GM12878 (cell line): ENCODE measurements around the gene ENTREP3. TPM values are rescaled to one million over a fixed set of nuclear protein-coding genes. Genes with fewer than 3 reads are reported as not detected.

Experiments used
- ATAC-seq: fragments of 200-7000 bp; cut with Tn5 transposase; 3 replicates; pipeline ENCODE4 v1.9.1; 2020; ENCODE audit warnings: mild to moderate bottlenecking, moderate library complexity
- BruUV-seq: library from RNA; stranded (reverse); fragments of 400-500 nt; replicated peaks from 2 replicates; lab custom pipeline; 2021; lab: Mats Ljungman, UMichigan
- CTCF ChIA-PET: fragments of 300-600 bp; sonication (Branson Sonifier 250); formaldehyde crosslinking; extraction: SDS; loops from one replicate; lab custom pipeline; 2021; ENCODE audit warnings: inconsistent platforms; lab: Yijun Ruan, JAX
- POLR2A ChIA-PET: fragments of 350-600 bp; formaldehyde crosslinking; extraction: SDS; loops from one replicate; lab custom pipeline; 2021; ENCODE audit warnings: inconsistent platforms; lab: Charles Lee
- RAD21 ChIA-PET: fragments of 300-600 bp; sonication (Branson Sonifier 250); formaldehyde crosslinking; loops from one replicate; lab custom pipeline; 2023; ENCODE audit warnings: antibody characterized with exemption; ENCODE audit not compliant: unreplicated experiment; lab: Charles Lee
- SMC1A ChIA-PET: fragments of 300-600 bp; sonication (Branson Sonifier 250); formaldehyde crosslinking; loops from one replicate; lab custom pipeline; 2023; ENCODE audit not compliant: unreplicated experiment, uncharacterized antibody; lab: Charles Lee
- DNase-seq: peaks from one replicate; pipeline ENCODE4 v3.0.0-alpha.2; 2011; ENCODE audit warnings: low read depth, low spot score
- FAIRE-seq: peaks from 3 replicates; lab custom pipeline; 2011; peaks lifted over from hg19 to GRCh38; lab: Jason Lieb, UNC
- H2AFZ ChIP-seq: 2 replicates; pipeline ENCODE4 v1.6.0; 2011; ENCODE audit warnings: low read depth, low read length, control low read depth; ENCODE audit not compliant: control insufficient read depth
- H3K27ac ChIP-seq: 2 replicates; pipeline ENCODE4 v1.5.1; 2011; ENCODE audit warnings: control low read depth; ENCODE audit not compliant: control insufficient read depth, insufficient read depth
- H3K27me3 ChIP-seq, 2 experiments: replicated peaks in 1 of 2; 2 replicates each; pipeline versions ENCODE4 v1.6.0 to v1.6.1; 2011; ENCODE audit warnings: low read length in 1 of 2; ENCODE audit not compliant: control insufficient read depth in 2 of 2, insufficient read depth in 2 of 2
- H3K36me3 ChIP-seq, 2 experiments: 2 replicates each; pipeline ENCODE4 v1.5.1; 2011; ENCODE audit warnings: low read length in 1 of 2; ENCODE audit not compliant: control insufficient read depth in 2 of 2, insufficient read depth in 2 of 2
- H3K4me1 ChIP-seq: 2 replicates; pipeline ENCODE4 v1.6.1; 2011; ENCODE audit warnings: mild to moderate bottlenecking, low read length, moderate library complexity, mixed read lengths; ENCODE audit not compliant: control insufficient read depth, insufficient read depth
- H3K4me2 ChIP-seq: 2 replicates; pipeline ENCODE4 v1.6.0; 2011; ENCODE audit warnings: control low read depth; ENCODE audit not compliant: control insufficient read depth, insufficient read depth
- H3K4me3 ChIP-seq: fragments of 200-600 bp; sonication (generic); 2 replicates; pipeline ENCODE4 v1.5.1; 2016
- H3K79me2 ChIP-seq: 2 replicates; pipeline ENCODE4 v1.6.0; 2011; ENCODE audit warnings: low read length; ENCODE audit not compliant: control insufficient read depth, insufficient read depth
- H3K9ac ChIP-seq: 2 replicates; pipeline ENCODE4 v1.8.0; 2011; ENCODE audit warnings: low read length, control low read depth, mixed read lengths; ENCODE audit not compliant: control insufficient read depth, insufficient read depth
- H3K9me3 ChIP-seq: replicated peaks from 3 replicates; pipeline ENCODE4 v1.5.1; 2011; ENCODE audit warnings: mild to moderate bottlenecking, low read length; ENCODE audit not compliant: control insufficient read depth, insufficient read depth
- H4K20me1 ChIP-seq: 2 replicates; pipeline ENCODE4 v1.6.0; 2011; ENCODE audit not compliant: control insufficient read depth, insufficient read depth
- ATF7 ChIP-seq: fragments of 450-650 bp; IDR thresholded peaks from 2 replicates; pipeline ENCODE4 v1.6.1; 2016; ENCODE audit warnings: low read depth, mild to moderate bottlenecking
- BCL11A ChIP-seq: IDR thresholded peaks from 2 replicates; pipeline ENCODE4 v1.6.1; 2011; ENCODE audit warnings: low read depth, low read length
- CBX5 ChIP-seq: sonication (generic); IDR thresholded peaks from 2 replicates; pipeline ENCODE4 v1.6.1; 2016; ENCODE audit warnings: low read depth, moderate library complexity, mild to moderate bottlenecking, inconsistent platforms
- EZH2 ChIP-seq: IDR thresholded peaks from 2 replicates; pipeline ENCODE4 v1.6.1; 2012; ENCODE audit warnings: low read depth, mild to moderate bottlenecking, control low read depth, inconsistent platforms, low read length, borderline replicate concordance; ENCODE audit not compliant: control insufficient read depth
- FOXM1 ChIP-seq: IDR thresholded peaks from 2 replicates; pipeline ENCODE4 v1.6.1; 2012; ENCODE audit warnings: low read depth, mild to moderate bottlenecking, inconsistent platforms, low read length, moderate library complexity
- HDAC2 ChIP-seq: fragments of 200-600 bp; sonication (generic); IDR thresholded peaks from 2 replicates; pipeline ENCODE4 v1.6.1; 2017
- PAX8 ChIP-seq: fragments of 450-650 bp; IDR thresholded peaks from 2 replicates; pipeline ENCODE4 v1.6.1; 2017; ENCODE audit warnings: mild to moderate bottlenecking, moderate library complexity
- POLR2A ChIP-seq: IDR thresholded peaks from 2 replicates; pipeline ENCODE4 v1.6.1; 2011; ENCODE audit warnings: low read depth, mild to moderate bottlenecking, low read length
- POLR2AphosphoS5 ChIP-seq: IDR thresholded peaks from 2 replicates; pipeline ENCODE4 v1.6.1; 2011; ENCODE audit warnings: mild to moderate bottlenecking, low read length, inconsistent platforms
- RFX5 ChIP-seq: IDR thresholded peaks from 2 replicates; pipeline ENCODE4 v1.6.1; 2011; ENCODE audit warnings: low read depth, low read length, improper control_type of control experiment
- SIX5 ChIP-seq: IDR thresholded peaks from 2 replicates; pipeline ENCODE4 v1.6.1; 2011; ENCODE audit warnings: mild to moderate bottlenecking, low read depth, low read length, moderate library complexity; ENCODE audit not compliant: severe bottlenecking
- SMAD5 ChIP-seq: IDR thresholded peaks from 2 replicates; pipeline ENCODE4 v1.6.1; 2016; ENCODE audit warnings: antibody characterized with exemption, low read depth
- SMC3 ChIP-seq: IDR thresholded peaks from 2 replicates; pipeline ENCODE4 v1.6.1; 2011; ENCODE audit warnings: low read length, improper control_type of control experiment, borderline replicate concordance
- TARDBP ChIP-seq: IDR thresholded peaks from 2 replicates; pipeline ENCODE4 v1.6.1; 2016; ENCODE audit warnings: borderline replicate concordance
- TCF3 ChIP-seq: IDR thresholded peaks from 2 replicates; pipeline ENCODE4 v1.6.1; 2012; ENCODE audit warnings: low read depth, mild to moderate bottlenecking, low read length, borderline replicate concordance; ENCODE audit not compliant: insufficient read depth
- YY1 ChIP-seq: IDR thresholded peaks from 2 replicates; pipeline ENCODE4 v1.6.1; 2011; ENCODE audit warnings: low read depth, mild to moderate bottlenecking, low read length
- ZNF274 ChIP-seq: IDR thresholded peaks from one replicate; pipeline ENCODE4 v1.8.0; 2011; ENCODE audit not compliant: insufficient read length, insufficient read depth
- ZNF622 ChIP-seq: fragments of 450-650 bp; IDR thresholded peaks from 2 replicates; pipeline ENCODE4 v1.6.1; 2017; ENCODE audit warnings: mild to moderate bottlenecking, inconsistent platforms
- WGBS: methylation state at CpG from one replicate; pipeline ENCODE4 v1.1.6; 2016; ENCODE audit warnings: low lambda C conversion rate; ENCODE audit not compliant: insufficient replicate concordance, insufficient coverage; ENCODE audit errors: missing lambda C conversion rate; 5-methylcytosine and 5-hydroxymethylcytosine counted together
- in situ Hi-C: fragments of 300-500 bp; cut with MboI; formaldehyde crosslinking; loops from 9 replicates; pipeline ENCODE4 v1.14.3; 2018; ENCODE audit warnings: mixed read lengths
- intact Hi-C: fragments of 100-400 bp; cut with micrococcal nuclease; formaldehyde crosslinking; loops from one replicate; pipeline ENCODE4 v1.14.2; 2022; ENCODE audit not compliant: unreplicated experiment
- polyA plus RNA-seq, 11 experiments: library from polyadenylated mRNA; depleted of rRNA in 4 of 11; unstranded in 6 of 11; stranded (reverse) in 5 of 11; fragments of >200 nt; fragmentation: Nextera tagmentation in 4 of 11; fragmentation: Illumina TruSeq in 1 of 11; extraction: Ambion mirVana in 4 of 11; extraction: Trizol in 1 of 11; gene quantifications; 1 replicate in 1 of 11; 2 replicates in 10 of 11; pipeline versions ENCODE4 v1.2.1 to v1.2.3, GENCODE V29; 2011 to 2016; ENCODE audit warnings: inconsistent platforms in 2 of 11, missing spikeins in 2 of 11, low read depth in 1 of 11
- total RNA-seq, 4 experiments: library from RNA; depleted of rRNA in 3 of 4; stranded (reverse); fragments of >200 nt in 3 of 4; fragmentation: Illumina TruSeq in 1 of 4; extraction: Trizol in 1 of 4; gene quantifications; 2 replicates each; pipeline versions ENCODE4 v1.2.1 to v1.2.3, GENCODE V29; 2013 to 2021
- TF ChIP-seq, protein P1 (sequence below): fragments of 450-650 bp; IDR thresholded peaks from 2 replicates; pipeline ENCODE4 v1.6.1; 2017; ENCODE audit warnings: mild to moderate bottlenecking, moderate library complexity

ENTREP3 gene
- total and polyA plus RNA-seq, 10 of the 15 experiments (the other 5 are each of a cell fraction or from before 2014, with no cell fraction given), result 1.7 to 31.8 (median 3.9) TPM

DNA sequence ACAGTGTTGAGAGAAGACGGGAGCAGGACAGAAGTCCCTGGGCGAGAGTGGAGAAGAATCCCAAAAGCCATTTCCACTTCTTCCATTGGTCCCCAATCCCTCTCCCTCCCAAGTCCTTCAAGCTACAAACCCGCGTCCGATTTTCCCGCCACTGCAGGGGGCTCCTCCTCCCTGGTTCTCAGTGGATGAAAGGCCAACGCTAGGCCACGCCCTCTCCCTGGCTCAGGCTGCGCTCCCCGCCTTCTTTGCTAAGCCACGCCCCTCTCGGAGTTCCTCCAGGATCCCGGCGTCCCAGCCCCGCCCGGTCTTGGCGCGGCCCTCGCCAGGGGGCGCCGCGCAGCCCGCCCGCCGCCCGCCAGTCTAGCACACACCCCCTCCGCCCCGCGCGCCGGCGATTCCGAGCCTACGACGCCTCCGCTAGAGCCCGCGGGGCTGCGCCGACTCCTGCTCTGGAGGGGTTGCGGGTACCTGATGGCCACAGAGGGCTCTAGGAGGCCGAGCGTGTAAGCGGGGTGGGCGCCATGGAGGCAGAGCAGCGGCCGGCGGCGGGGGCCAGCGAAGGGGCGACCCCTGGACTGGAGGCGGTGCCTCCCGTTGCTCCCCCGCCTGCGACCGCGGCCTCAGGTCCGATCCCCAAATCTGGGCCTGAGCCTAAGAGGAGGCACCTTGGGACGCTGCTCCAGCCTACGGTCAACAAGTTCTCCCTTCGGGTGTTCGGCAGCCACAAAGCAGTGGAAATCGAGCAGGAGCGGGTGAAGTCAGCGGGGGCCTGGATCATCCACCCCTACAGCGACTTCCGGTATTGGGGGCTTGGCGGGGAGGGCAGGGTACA, 22.0 kb upstream of the ENTREP3 start, which contains the start of gene HCN3:
Gene HCN3, plus strand, starts transcription at position 394 of the 832 bp plus-strand sequence. Its CDS starts 128 bp downstream, at position 522.
- H3K27me3 ChIP-seq, result no peaks in the 10 kb centered on the region
- 5% methylated on average over 54 of the region's 68 CpGs for WGBS
- peaks cover 13% of the 10 kb centered on the region for H3K4me1 ChIP-seq
- no peaks in the 10 kb centered on the region for H3K9me3 ChIP-seq
- H3K4me3 ChIP-seq, result peak within 1 kb of the TSS; percentile 82
- peaks cover 14% of the 10 kb centered on the region for H3K79me2 ChIP-seq
- ChIA-PET SMC1A (interaction anchor here (1.2 to 2.4 kb wide), 3 partner anchors 25 to 71 kb away, joined by 3 to 12 read pairs (median 4); no protein-coding TSS in a partner anchor), POLR2A (interaction anchor here (0.5 to 2.4 kb wide), 8 partner anchors 11 to 84 kb away, joined by 3 to 9 read pairs (median 4); partner anchors contain the start of gene FDPS), RAD21 (interaction anchor here (0.5 to 2.2 kb wide), 8 partner anchors 26 to 371 kb away, joined by 3 to 13 read pairs (median 4); partner anchors contain the start of gene RUSC1), CTCF (interaction anchor here (0.7 to 8.6 kb wide), 10 partner anchors 11 to 335 kb away, joined by 3 to 80 read pairs (median 4); no protein-coding TSS in a partner anchor)
- in situ Hi-C loops, result no loop called here
- H3K9ac ChIP-seq, result peak within 1 kb of the TSS; percentile 58; the same call in 1 of the 2 replicates
- BruUV-seq, result no TSS peak
- H3K36me3 ChIP-seq, result no peaks in the 10 kb centered on the region
- intact Hi-C loops, result loop anchor here (1.0 kb wide), 1 partner anchor 46 kb away; no protein-coding TSS in a partner anchor
- FAIRE-seq (peak; percentile 92), DNase-seq (peak; percentile 79), ATAC-seq (peak; percentile 78)
- H4K20me1 ChIP-seq, result no peaks in the 10 kb centered on the region
- H3K27ac ChIP-seq, result no peak within 1 kb of the TSS
- H3K4me2 ChIP-seq, result peak within 1 kb of the TSS; percentile 99
- H2AFZ ChIP-seq, result peak within 1 kb of the TSS; percentile 81
- TF ChIP-seq, protein P1, sequence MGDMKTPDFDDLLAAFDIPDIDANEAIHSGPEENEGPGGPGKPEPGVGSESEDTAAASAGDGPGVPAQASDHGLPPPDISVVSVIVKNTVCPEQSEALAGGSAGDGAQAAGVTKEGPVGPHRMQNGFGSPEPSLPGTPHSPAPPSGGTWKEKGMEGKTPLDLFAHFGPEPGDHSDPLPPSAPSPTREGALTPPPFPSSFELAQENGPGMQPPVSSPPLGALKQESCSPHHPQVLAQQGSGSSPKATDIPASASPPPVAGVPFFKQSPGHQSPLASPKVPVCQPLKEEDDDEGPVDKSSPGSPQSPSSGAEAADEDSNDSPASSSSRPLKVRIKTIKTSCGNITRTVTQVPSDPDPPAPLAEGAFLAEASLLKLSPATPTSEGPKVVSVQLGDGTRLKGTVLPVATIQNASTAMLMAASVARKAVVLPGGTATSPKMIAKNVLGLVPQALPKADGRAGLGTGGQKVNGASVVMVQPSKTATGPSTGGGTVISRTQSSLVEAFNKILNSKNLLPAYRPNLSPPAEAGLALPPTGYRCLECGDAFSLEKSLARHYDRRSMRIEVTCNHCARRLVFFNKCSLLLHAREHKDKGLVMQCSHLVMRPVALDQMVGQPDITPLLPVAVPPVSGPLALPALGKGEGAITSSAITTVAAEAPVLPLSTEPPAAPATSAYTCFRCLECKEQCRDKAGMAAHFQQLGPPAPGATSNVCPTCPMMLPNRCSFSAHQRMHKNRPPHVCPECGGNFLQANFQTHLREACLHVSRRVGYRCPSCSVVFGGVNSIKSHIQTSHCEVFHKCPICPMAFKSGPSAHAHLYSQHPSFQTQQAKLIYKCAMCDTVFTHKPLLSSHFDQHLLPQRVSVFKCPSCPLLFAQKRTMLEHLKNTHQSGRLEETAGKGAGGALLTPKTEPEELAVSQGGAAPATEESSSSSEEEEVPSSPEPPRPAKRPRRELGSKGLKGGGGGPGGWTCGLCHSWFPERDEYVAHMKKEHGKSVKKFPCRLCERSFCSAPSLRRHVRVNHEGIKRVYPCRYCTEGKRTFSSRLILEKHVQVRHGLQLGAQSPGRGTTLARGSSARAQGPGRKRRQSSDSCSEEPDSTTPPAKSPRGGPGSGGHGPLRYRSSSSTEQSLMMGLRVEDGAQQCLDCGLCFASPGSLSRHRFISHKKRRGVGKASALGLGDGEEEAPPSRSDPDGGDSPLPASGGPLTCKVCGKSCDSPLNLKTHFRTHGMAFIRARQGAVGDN, result peak; percentile 16; the same call in 1 of the 2 replicates
- no peak for TF ChIP-seq TCF3
- TF ChIP-seq RFX5, result no peak
- 0 out of 2 replicates have a peak, but pooled peaks have one; percentile 18 for TF ChIP-seq YY1
- TF ChIP-seq POLR2A, result no peak
- TF ChIP-seq SMC3, result peak; percentile 59; the same call in 1 of the 2 replicates
- no peak for TF ChIP-seq POLR2AphosphoS5
- no peak for TF ChIP-seq PAX8
- TF ChIP-seq TARDBP, result no peak
- no peak for TF ChIP-seq ZNF274
- TF ChIP-seq SIX5, result no peak
- no peak for TF ChIP-seq HDAC2
- no peak for TF ChIP-seq BCL11A
- TF ChIP-seq SMAD5, result no peak
- TF ChIP-seq FOXM1, result no peak
- TF ChIP-seq ZNF622, result no peak
- TF ChIP-seq ATF7, result no peak
- no peak for TF ChIP-seq EZH2
- TF ChIP-seq CBX5, result no peak
